Coronary artery (tissue), 2 donors: ENCODE results near the gene CRADD.

ENCODE experiments used
- DNase-seq: peaks from one replicate; pipeline ENCODE4 v3.0.0-alpha.2; 2017; ENCODE audit warnings: low spot score
- H3K27ac ChIP-seq, 2 donors: fragments of 200-600 bp; sonication (generic); one replicate each; pipeline ENCODE4 v1.5.1; 2016 to 2019
- H3K4me3 ChIP-seq: fragments of 200-600 bp; sonication (generic); 2 replicates; pipeline ENCODE4 v1.5.1; 2016; ENCODE audit warnings: mild to moderate bottlenecking, moderate library complexity
- CTCF ChIP-seq: fragments of 200-600 bp; sonication (generic); IDR thresholded peaks from one replicate; pipeline ENCODE4 v1.5.1; 2019; ENCODE audit warnings: antibody characterized with exemption

The CRADD gene

DNA sequence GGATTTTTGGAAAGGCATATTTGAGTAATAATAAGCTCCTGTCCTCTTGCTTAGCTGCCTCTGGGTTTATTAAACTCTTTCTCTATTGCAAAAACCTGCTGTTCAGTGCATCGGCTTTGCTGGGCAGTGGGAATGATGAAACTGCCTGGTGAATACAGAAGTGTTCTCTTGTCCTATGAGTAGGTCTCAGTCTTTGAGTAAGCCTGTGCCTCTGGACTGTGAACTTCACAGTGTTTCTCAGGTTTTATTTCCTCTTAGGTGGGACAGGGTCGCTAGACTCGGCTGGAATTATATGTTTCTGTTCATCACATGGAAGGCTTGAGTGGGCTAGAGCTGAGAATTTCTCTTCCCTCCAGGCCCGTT lies 46.4 kb downstream of the CRADD start:
- H3K4me3 ChIP-seq, result no peak overlapping the region
- H3K27ac ChIP-seq, result no peak overlapping the region
- DNase-seq, result no peak
- TF ChIP-seq CTCF, result no peak

- no peak for TF ChIP-seq CTCF
- no peak for DNase-seq
- Histone ChIP-seq H3K27ac (no peak overlapping the region), H3K4me3 (no peak overlapping the region)
These were observed 48.4 kb downstream of the CRADD start for GRCh38 chr12:93725531-93725930.

- TF ChIP-seq CTCF, result no peak
- H3K27ac ChIP-seq, result peak overlapping the region; percentile 30 to 46
- no peak overlapping the region for H3K4me3 ChIP-seq
- no peak for DNase-seq
These were observed 50.1 kb downstream of the CRADD start for GRCh38 chr12:93727195-93727811.

- H3K4me3 ChIP-seq, result no peak overlapping the region
- H3K27ac ChIP-seq, result peak overlapping the region; percentile 30 to 46
- no peak for TF ChIP-seq CTCF
- no peak for DNase-seq
These were observed 50.7 kb downstream of the CRADD start for GRCh38 chr12:93727911-93728310.

DNA sequence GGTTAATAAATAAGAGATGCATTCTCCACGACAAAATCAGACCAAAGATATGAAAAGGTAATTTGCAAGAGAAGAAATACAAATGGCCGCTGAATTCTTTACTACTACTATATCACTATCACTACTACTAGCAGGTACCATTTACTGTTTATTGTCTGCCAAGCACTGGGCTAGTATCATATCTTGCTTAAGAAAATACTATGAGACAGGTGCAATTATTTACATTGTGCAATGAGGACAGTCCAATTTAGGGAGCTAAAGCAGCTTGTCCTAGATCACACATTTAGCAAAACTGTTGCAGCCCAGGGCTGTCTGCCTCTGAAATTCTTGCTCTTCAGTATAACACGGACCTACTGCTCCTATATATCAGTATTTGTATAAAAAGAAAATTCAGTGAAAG lies 52.8 kb downstream of the CRADD start:
- no peak for DNase-seq
- no peak overlapping the region for H3K27ac ChIP-seq
- no peak for TF ChIP-seq CTCF
- H3K4me3 ChIP-seq, result no peak overlapping the region

GRCh38 chr12:93733358-93733757 lies 56.2 kb downstream of the CRADD start:
- no peak overlapping the region for H3K4me3 ChIP-seq
- no peak for DNase-seq
- no peak overlapping the region for H3K27ac ChIP-seq
- no peak for TF ChIP-seq CTCF

DNA sequence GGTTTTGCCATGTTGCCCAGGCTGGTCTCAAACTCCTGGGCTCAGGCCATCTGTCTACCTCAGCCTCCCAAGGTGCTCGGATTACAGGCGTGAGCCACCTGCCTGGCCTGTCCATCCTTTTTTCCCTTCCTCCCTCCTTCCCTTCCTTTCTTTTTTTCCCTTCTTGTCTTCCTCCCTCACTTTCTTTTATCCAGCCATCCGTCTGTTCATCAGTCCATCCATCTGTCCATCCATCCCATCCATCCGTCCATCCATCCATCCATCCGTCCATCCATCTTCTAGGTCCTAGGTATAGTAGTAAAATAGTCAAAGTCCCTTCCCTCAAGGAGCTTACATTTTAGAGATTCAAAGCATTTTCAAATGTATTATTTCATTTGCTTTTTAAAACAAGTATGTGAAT lies 56.8 kb downstream of the CRADD start:
- no peak overlapping the region for H3K4me3 ChIP-seq
- H3K27ac ChIP-seq, result no peak overlapping the region
- no peak for DNase-seq
- TF ChIP-seq CTCF, result no peak
